Left cardiac atrium (tissue), 4 donors: ENCODE measurements around the gene ACAA1. TPM values are rescaled to one million over a fixed set of nuclear protein-coding genes. Genes with fewer than 3 reads are reported as not detected.
"Not testable (repeated sequence)": the region's sequence is repeated elsewhere in the genome, so short reads cannot be mapped to it uniquely, and the experiment has no call there.

Experiments
- ATAC-seq, 2 donors: fragments of 200-7000 bp; cut with Tn5 transposase; one replicate each; pipeline ENCODE4 v1.9.1; 2020; ENCODE audit warnings: mild to moderate bottlenecking in 2 of 2, moderate library complexity in 2 of 2
- DNase-seq: peaks from one replicate; pipeline ENCODE4 v3.0.0-alpha.2; 2020
- intact Hi-C, 2 donors: fragments of 100-400 bp; cut with DNase I; formaldehyde crosslinking; loops; one replicate each; pipeline versions ENCODE4 v1.14.1 to v1.15.1; 2022 to 2023
- total RNA-seq, 2 donors: library from RNA; stranded (reverse); fragmentation: NEBNext Ultra II Directional; extraction: Animal tissue kit (Norgen Biotek cat#: 25700); gene quantifications; one replicate each; pipeline ENCODE4 v1.2.1, GENCODE V29; 2021
- donor health status: DM: no; HTN: yes; CAD: no.
- donor health status: DM: no; HTN: yes; CAD: no; lungs with severe emphysema.
- donor health status: DM: yes; HTN: yes; CAD: no.
- donor health status: Dilated cardiomyopathy.

The ACAA1 gene
- total RNA-seq, 2 donors from 2014 or later: 73.8 to 80.8 TPM

DNA sequence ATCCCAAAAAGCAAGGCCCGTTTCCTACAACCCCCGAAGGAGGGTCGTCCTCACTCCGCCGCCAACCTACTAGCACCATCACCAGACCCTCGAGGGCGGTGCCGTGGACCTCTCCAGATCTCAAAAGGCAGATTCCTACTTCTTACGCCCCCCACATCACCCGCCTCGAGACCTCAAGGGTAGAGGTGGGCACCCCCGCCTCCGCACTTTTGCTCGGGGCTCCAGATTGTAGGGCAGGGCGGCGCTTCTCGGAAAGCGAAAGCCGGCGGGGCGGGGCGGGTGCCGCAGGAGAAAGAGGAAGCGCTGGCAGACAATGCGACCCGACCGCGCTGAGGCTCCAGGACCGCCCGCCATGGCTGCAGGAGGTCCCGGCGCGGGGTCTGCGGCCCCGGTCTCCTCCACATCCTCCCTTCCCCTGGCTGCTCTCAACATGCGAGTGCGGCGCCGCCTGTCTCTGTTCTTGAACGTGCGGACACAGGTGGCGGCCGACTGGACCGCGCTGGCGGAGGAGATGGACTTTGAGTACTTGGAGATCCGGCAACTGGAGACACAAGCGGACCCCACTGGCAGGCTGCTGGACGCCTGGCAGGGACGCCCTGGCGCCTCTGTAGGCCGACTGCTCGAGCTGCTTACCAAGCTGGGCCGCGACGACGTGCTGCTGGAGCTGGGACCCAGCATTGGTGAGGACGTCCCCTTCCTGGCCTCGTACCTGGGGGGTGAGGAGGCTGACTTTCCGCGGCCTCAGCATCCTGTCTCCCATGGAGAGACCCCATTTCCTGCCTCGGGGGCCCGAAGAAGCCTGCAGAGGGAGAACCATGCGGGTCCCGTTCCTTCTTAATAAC is 1.6 kb upstream of the ACAA1 start, which contains the start of gene MYD88:
TSS of gene MYD88 (plus strand) at position 313 of the 842 bp plus-strand sequence. CDS start at position 353, 40 bp downstream.
- peak; percentile 48 to 65 for ATAC-seq

GRCh38 chr3:38137615-38138348 is 855 bp upstream of the ACAA1 start:
- ATAC-seq: peak; percentile 0 to 23

More for the DNA sequence above, 1.6 kb upstream of the ACAA1 start, which contains the start of gene MYD88:
- peak; percentile 93 for DNase-seq
- intact Hi-C loops: loop anchor here in 1 of 2 donors (10.0 kb wide), 1 partner anchor 106 kb away; no protein-coding TSS in a partner anchor

GRCh38 chr3:38136393-38136776 is 542 bp downstream of the ACAA1 start:
- ATAC-seq: peak in 1 of 2 donors; percentile 3
- intact Hi-C loops: loop anchor here in 1 of 2 donors (10.0 kb wide), 1 partner anchor 108 kb away; no protein-coding TSS in a partner anchor
- DNase-seq: no peak

More at GRCh38 chr3:38137615-38138348, 855 bp upstream of the ACAA1 start:
- intact Hi-C loops: loop anchor here in 1 of 2 donors (10.0 kb wide), 1 partner anchor 107 kb away; no protein-coding TSS in a partner anchor
- DNase-seq: no peak

DNA sequence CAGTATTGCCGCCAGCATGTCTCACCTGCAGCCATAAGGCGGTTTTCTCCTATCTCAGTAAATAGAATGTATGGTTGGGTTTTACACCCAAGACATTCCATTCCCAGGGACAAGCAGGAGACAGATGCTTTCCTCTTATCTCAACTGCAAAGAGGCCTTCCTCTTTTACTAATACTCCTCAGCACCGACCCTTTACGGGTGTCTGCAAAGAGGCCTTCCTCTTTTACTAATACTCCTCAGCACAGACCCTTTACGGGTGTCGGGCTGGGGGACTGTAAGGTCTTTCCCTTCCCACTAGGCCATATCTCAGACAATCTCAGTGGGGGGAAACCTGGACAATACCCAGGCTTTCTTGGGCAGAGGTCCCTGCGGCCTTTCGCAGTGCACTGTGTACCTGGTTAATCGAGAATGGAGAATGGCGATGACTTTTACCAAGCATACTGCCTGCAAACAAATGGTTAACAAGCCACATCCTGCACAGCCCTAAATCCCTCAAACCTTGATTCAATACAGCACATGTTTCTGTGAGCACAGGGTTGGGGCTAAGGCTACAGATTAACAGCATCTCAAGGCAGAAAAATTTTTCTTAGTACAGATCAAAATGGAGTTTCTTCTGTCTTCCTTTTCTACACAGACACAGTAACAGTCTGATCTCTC is 1.2 kb downstream of the ACAA1 start:
- not testable (repeated sequence) for ATAC-seq, DNase-seq
- intact Hi-C loops: loop anchor here in 1 of 2 donors (10.0 kb wide), 1 partner anchor 109 kb away; no protein-coding TSS in a partner anchor

- intact Hi-C loops: loop anchor here in 1 of 2 donors (10.0 kb wide), 1 partner anchor 110 kb away; no protein-coding TSS in a partner anchor
- not testable (repeated sequence) for DNase-seq, ATAC-seq
Observed at GRCh38 chr3:38134517-38135143, 2.3 kb downstream of the ACAA1 start.

- DNase-seq (no peak), ATAC-seq (no peak)
- intact Hi-C loops: loop anchor here in 1 of 2 donors (10.0 kb wide), 1 partner anchor 111 kb away; no protein-coding TSS in a partner anchor
Observed at GRCh38 chr3:38133557-38134405, 3.1 kb downstream of the ACAA1 start.

- DNase-seq (no peak), ATAC-seq (no peak)
- intact Hi-C loops: loop anchor here in 1 of 2 donors (10.0 kb wide), 1 partner anchor 112 kb away; no protein-coding TSS in a partner anchor
Observed at GRCh38 chr3:38133209-38133556, 3.7 kb downstream of the ACAA1 start.

DNA sequence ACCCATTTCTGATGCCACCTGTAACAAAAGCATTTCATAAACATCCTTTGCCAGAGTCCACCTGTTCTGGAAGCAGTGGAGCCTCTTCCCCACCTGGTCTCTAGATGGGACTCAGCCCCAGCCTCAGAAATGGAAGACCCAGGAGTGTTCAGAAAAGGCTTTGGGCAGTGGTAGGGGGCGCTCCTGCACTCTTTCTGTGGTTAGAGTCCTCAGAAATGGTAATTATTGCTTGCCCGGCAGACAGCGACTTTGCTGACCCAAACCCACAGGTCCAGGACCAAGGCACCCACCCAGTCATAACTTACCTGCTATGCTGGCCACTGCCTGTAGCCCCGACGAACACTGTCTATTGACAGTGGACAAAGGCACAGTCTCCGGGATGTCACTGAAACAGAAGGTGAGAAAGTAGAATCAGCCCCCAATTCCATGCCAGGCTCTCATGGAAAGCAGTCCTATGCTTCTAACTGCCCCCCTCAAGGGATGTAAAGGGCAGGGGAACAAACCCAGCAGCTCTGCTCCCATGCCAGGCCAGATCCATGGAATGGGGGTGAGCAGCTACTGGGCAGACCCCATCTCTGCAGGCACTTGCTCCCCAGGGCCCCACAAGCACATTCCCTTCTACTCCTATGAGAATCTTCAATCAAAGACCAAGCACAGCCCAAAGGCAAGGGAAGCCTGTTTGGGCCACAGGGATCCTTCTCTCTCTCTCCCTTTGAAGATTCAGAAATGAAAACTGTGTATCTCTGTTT is 5.1 kb downstream of the ACAA1 start:
- intact Hi-C loops: loop anchor here in 1 of 2 donors (10.0 kb wide), 1 partner anchor 113 kb away; no protein-coding TSS in a partner anchor
- no peak for DNase-seq
- no peak for ATAC-seq

DNA sequence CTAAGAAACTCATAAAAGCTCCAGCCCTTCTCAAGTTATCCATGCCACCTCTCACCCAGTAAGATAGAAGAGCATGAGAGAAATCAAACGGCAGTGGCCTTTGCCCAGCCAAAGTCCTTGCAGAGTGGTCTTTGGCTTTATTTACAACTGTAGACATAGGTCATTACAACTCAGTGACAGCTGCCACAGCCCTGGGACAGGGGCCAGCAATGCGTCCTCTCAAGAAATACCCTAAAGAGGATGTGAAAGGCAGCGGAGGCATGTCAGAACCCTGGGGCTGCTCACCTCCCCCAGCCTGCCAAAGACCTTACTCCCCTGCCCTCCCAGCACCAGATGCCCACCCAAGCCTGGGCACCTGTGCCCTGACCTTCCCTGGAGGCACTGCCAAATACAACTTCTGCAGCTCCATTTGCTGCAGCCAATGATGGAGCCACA is 6.3 kb downstream of the ACAA1 start:
- intact Hi-C loops: loop anchor here in 1 of 2 donors (10.0 kb wide), 1 partner anchor 114 kb away; no protein-coding TSS in a partner anchor
- DNase-seq: no peak
- ATAC-seq: peak in 1 of 2 donors; percentile 8

GRCh38 chr3:38129058-38129457 is 7.9 kb downstream of the ACAA1 start:
- DNase-seq (no peak), ATAC-seq (peak; percentile 61 to 63)
- intact Hi-C loops: no loop called here

- intact Hi-C loops: no loop called here
- DNase-seq (no peak), ATAC-seq (no peak)
Observed at GRCh38 chr3:38128303-38128655, 8.6 kb downstream of the ACAA1 start.

- ATAC-seq (peak in 1 of 2 donors; percentile 29), DNase-seq (no peak)
- intact Hi-C loops: no loop called here
Observed at GRCh38 chr3:38127611-38128302, 9.2 kb downstream of the ACAA1 start.

DNA sequence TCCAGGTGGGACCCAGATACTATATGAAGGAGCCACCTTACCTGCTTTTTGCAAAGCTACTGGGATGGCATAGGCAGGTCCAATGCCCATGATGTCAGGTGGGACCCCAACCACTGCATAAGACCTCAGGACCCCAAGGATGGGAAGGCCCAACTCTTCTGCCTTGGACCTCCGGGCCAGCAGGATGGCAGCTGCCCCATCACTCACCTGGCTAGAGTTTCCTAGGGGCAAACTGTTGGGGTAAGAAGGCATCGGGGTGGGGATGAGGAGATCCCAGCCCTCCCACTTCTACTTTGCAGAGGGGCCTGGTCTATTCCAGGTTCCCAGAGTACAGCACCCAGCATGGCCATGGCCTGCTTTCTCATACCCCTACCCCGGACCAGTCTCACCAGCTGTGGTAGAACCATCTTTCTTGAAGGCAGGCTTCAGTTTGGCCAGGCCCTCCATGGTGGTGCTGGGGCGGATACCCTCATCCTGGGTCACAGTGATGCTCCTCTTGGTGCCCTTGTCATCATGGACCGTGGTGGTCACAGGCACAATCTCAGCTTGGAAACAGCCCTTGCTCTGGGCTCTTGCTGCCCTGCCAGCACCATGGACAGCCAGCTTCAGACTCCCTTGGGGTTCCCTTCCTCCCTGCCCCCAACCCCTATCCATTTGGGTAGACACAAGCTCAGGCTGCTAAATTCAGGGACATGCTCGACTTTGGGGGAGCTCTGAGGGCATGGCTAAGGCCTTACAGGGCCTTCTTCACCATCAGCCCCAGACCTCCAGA is 10.6 kb downstream of the ACAA1 start:
- ATAC-seq (no peak), DNase-seq (no peak)
- intact Hi-C loops: no loop called here

DNA sequence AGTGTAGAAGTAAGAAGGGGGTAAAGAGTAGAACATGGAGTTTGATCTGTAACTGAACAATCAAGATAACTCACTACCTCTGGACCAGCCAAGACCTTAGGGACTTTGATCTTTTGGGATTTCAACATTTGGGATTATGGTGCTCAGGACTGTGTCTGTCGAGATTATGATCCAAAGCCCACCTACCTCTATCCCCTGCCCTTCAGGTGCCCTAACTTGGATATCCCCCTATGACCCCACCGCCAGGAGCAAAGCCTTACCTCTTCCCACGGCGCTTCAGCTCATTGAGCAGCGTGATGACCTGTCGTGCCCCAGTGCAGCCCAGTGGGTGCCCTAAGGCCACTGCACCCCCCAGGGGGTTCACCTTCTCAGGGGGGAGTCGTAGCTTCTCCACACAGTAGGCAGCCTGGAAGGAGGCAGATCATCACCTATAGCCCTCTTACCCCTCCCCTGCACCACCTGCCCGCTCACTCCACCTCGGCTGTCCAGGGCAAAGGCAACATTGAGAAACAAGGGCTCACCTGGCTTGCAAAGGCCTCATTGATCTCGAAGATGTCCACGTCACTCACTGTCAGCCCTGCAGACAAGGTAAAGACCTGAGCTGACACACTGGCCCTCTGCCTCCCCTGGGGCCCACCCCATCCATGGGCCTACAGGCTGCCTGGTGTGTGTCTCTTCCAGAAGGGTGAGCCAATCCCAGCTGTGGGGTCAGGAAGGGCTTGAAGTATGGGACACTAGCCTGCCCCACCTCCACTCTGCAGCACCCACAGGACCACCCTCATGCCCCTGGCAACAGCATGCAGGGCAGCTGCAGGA is 11.4 kb downstream of the ACAA1 start:
- intact Hi-C loops: no loop called here
- ATAC-seq (no peak), DNase-seq (no peak)
